IPS-18a (cell line): ENCODE data around the gene ALDH1A3.
A peak's percentile ranks its signal among the peaks of the same experiment; 100 is the strongest.

Experiments used
- H3K27ac ChIP-seq: one replicate; pipeline ENCODE4 v1.5.1; 2013; ENCODE audit warnings: low read length
- H3K27me3 ChIP-seq: one replicate; pipeline ENCODE4 v1.6.1; 2013; ENCODE audit warnings: mild to moderate bottlenecking, low read length; ENCODE audit not compliant: control insufficient read depth, insufficient read depth
- H3K36me3 ChIP-seq: one replicate; pipeline ENCODE4 v1.6.1; 2013; ENCODE audit warnings: low read depth, low read length; ENCODE audit not compliant: control insufficient read depth
- H3K4me1 ChIP-seq: one replicate; pipeline ENCODE4 v1.6.1; 2013; ENCODE audit warnings: low read depth, low read length; ENCODE audit not compliant: control insufficient read depth
- H3K4me3 ChIP-seq: one replicate; pipeline ENCODE4 v1.5.1; 2013; ENCODE audit warnings: low read length
- H3K9ac ChIP-seq: one replicate; pipeline ENCODE4 v1.6.1; 2013; ENCODE audit warnings: mild to moderate bottlenecking, low read length, moderate library complexity
- H3K9me3 ChIP-seq: one replicate; pipeline ENCODE4 v1.6.1; 2013; ENCODE audit warnings: low read depth, low read length; ENCODE audit not compliant: control insufficient read depth

The ALDH1A3 gene

GRCh38 chr15:100879464-100880138 is at the start of gene ALDH1A3:
Gene ALDH1A3, plus strand, starts transcription at chr15:100879831. Its CDS starts 77 bp downstream, at chr15:100879908.
- Histone ChIP-seq H3K4me1 (peaks cover 8% of the 10 kb centered on the region), H3K36me3 (no peaks in the 10 kb centered on the region), H3K27me3 (peaks cover 82% of the 10 kb centered on the region), H3K9me3 (no peaks in the 10 kb centered on the region), H3K4me3 (peak within 1 kb of the TSS; percentile 61), H3K27ac (no peak within 1 kb of the TSS), H3K9ac (peak within 1 kb of the TSS; percentile 6)

GRCh38 chr15:100831467-100831866 is 48.2 kb upstream of the ALDH1A3 start:
- no peaks in the 10 kb centered on the region for H3K4me1 ChIP-seq

GRCh38 chr15:100832149-100832942 is 47.3 kb upstream of the ALDH1A3 start:
- Histone ChIP-seq H3K9ac (no peak overlapping the region), H3K36me3 (no peaks in the 10 kb centered on the region), H3K9me3 (no peaks in the 10 kb centered on the region), H3K4me1 (no peaks in the 10 kb centered on the region), H3K4me3 (no peak overlapping the region), H3K27me3 (no peaks in the 10 kb centered on the region), H3K27ac (no peak overlapping the region)

More at GRCh38 chr15:100831467-100831866, 48.2 kb upstream of the ALDH1A3 start:
- Histone ChIP-seq H3K36me3 (no peaks in the 10 kb centered on the region), H3K27me3 (no peaks in the 10 kb centered on the region), H3K9me3 (no peaks in the 10 kb centered on the region), H3K27ac (no peak overlapping the region), H3K9ac (no peak overlapping the region), H3K4me3 (no peak overlapping the region)

GRCh38 chr15:100833417-100834389 is 45.9 kb upstream of the ALDH1A3 start:
- Histone ChIP-seq H3K27me3 (no peaks in the 10 kb centered on the region), H3K9me3 (no peaks in the 10 kb centered on the region), H3K9ac (no peak overlapping the region), H3K27ac (no peak overlapping the region), H3K36me3 (no peaks in the 10 kb centered on the region), H3K4me1 (no peaks in the 10 kb centered on the region), H3K4me3 (no peak overlapping the region)

GRCh38 chr15:100834731-100835130 is 44.9 kb upstream of the ALDH1A3 start:
- no peaks in the 10 kb centered on the region for H3K9me3 ChIP-seq
- H3K4me3 ChIP-seq = no peak overlapping the region
- H3K4me1 ChIP-seq = no peaks in the 10 kb centered on the region
- no peaks in the 10 kb centered on the region for H3K36me3 ChIP-seq
- no peaks in the 10 kb centered on the region for H3K27me3 ChIP-seq
- H3K9ac ChIP-seq = no peak overlapping the region
- H3K27ac ChIP-seq = no peak overlapping the region

- Histone ChIP-seq H3K9ac (no peak overlapping the region), H3K27me3 (no peaks in the 10 kb centered on the region), H3K4me3 (no peak overlapping the region), H3K36me3 (no peaks in the 10 kb centered on the region), H3K27ac (no peak overlapping the region), H3K4me1 (no peaks in the 10 kb centered on the region), H3K9me3 (no peaks in the 10 kb centered on the region)
Observed at GRCh38 chr15:100835636-100836035, 44.0 kb upstream of the ALDH1A3 start.

- Histone ChIP-seq H3K27me3 (no peaks in the 10 kb centered on the region), H3K4me3 (no peak overlapping the region), H3K27ac (no peak overlapping the region), H3K4me1 (no peaks in the 10 kb centered on the region), H3K9me3 (no peaks in the 10 kb centered on the region), H3K9ac (no peak overlapping the region), H3K36me3 (no peaks in the 10 kb centered on the region)
Observed at GRCh38 chr15:100836501-100836900, 43.1 kb upstream of the ALDH1A3 start.

- Histone ChIP-seq H3K4me3 (no peak overlapping the region), H3K27me3 (no peaks in the 10 kb centered on the region), H3K9me3 (no peaks in the 10 kb centered on the region), H3K9ac (no peak overlapping the region), H3K4me1 (no peaks in the 10 kb centered on the region), H3K27ac (no peak overlapping the region), H3K36me3 (no peaks in the 10 kb centered on the region)
Observed at GRCh38 chr15:100841426-100841825, 38.2 kb upstream of the ALDH1A3 start.

- Histone ChIP-seq H3K9ac (no peak overlapping the region), H3K4me3 (no peak overlapping the region), H3K9me3 (no peaks in the 10 kb centered on the region), H3K36me3 (no peaks in the 10 kb centered on the region), H3K27me3 (no peaks in the 10 kb centered on the region), H3K4me1 (no peaks in the 10 kb centered on the region), H3K27ac (no peak overlapping the region)
Observed at GRCh38 chr15:100842756-100843730, 36.6 kb upstream of the ALDH1A3 start.

GRCh38 chr15:100844167-100844566 is 35.5 kb upstream of the ALDH1A3 start:
- Histone ChIP-seq H3K9me3 (no peaks in the 10 kb centered on the region), H3K4me3 (no peak overlapping the region), H3K27ac (no peak overlapping the region), H3K36me3 (no peaks in the 10 kb centered on the region), H3K27me3 (no peaks in the 10 kb centered on the region), H3K4me1 (no peaks in the 10 kb centered on the region), H3K9ac (no peak overlapping the region)
